CD4-positive, alpha-beta memory T cell (primary cell): ENCODE measurements around the gene CENPP. TPM values are rescaled to one million over a fixed set of nuclear protein-coding genes. Genes with fewer than 3 reads are reported as not detected.

ENCODE experiments used
- CTCF ChIA-PET: fragments of 350-600 bp; sonication (Branson Sonifier 250); formaldehyde crosslinking; loops from one replicate; lab custom pipeline; 2021; ENCODE audit warnings: inconsistent platforms; ENCODE audit not compliant: partially characterized antibody; lab: Charles Lee
- POLR2A ChIA-PET: fragments of 350-600 bp; sonication (Branson Sonifier 250); formaldehyde crosslinking; loops from one replicate; lab custom pipeline; 2021; ENCODE audit not compliant: partially characterized antibody; lab: Charles Lee
- DNase-seq, 5 donors: peaks; one replicate each; pipeline versions ENCODE4 v3.0.0 to v3.0.0-alpha.2; 2020 to 2022; ENCODE audit warnings: mixed read lengths in 1 of 5
- H3K27ac ChIP-seq: one replicate; pipeline ENCODE4 v1.7.0; 2013; ENCODE audit warnings: low read depth, low read length
- H3K27me3 ChIP-seq: 2 replicates; pipeline ENCODE4 v1.7.0; 2013; ENCODE audit warnings: mild to moderate bottlenecking, low read length, moderate library complexity; ENCODE audit not compliant: insufficient read depth
- H3K36me3 ChIP-seq: 2 replicates; pipeline ENCODE4 v1.7.0; 2013; ENCODE audit warnings: mild to moderate bottlenecking, low read length, moderate library complexity; ENCODE audit not compliant: insufficient read depth
- H3K4me1 ChIP-seq: 2 replicates; pipeline ENCODE4 v1.7.0; 2013; ENCODE audit warnings: mild to moderate bottlenecking, low read length, moderate library complexity; ENCODE audit not compliant: insufficient read depth
- H3K4me3 ChIP-seq, 2 donors: one replicate each; pipeline ENCODE4 v1.7.0; 2013; ENCODE audit warnings: low read length in 2 of 2, mild to moderate bottlenecking in 1 of 2
- H3K9me3 ChIP-seq, 2 donors: one replicate each; pipeline ENCODE4 v1.7.0; 2013; ENCODE audit warnings: low read length in 2 of 2, control low read depth in 1 of 2; ENCODE audit not compliant: control insufficient read depth in 1 of 2
- H3K27ac Mint-ChIP-seq, 7 donors: one replicate each; pipeline ENCODE4 v1.8.0; 2020 to 2021; ENCODE audit warnings: mixed read lengths in 7 of 7, mild to moderate bottlenecking in 6 of 7, inconsistent platforms in 3 of 7, moderate library complexity in 3 of 7
- H3K27me3 Mint-ChIP-seq, 2 donors: one replicate each; pipeline ENCODE4 v1.8.0; 2020 to 2021; ENCODE audit warnings: mixed read lengths in 2 of 2
- H3K36me3 Mint-ChIP-seq, 2 donors: one replicate each; pipeline ENCODE4 v1.8.0; 2020 to 2021; ENCODE audit warnings: mixed read lengths in 2 of 2, inconsistent platforms in 1 of 2, mild to moderate bottlenecking in 1 of 2
- H3K4me1 Mint-ChIP-seq, 4 donors: one replicate each; pipeline ENCODE4 v1.8.0; 2020 to 2021; ENCODE audit warnings: mixed read lengths in 4 of 4, mild to moderate bottlenecking in 1 of 4
- H3K4me3 Mint-ChIP-seq, 8 donors: one replicate each; pipeline ENCODE4 v1.8.0; 2020 to 2021; ENCODE audit warnings: mixed read lengths in 8 of 8, mild to moderate bottlenecking in 7 of 8, moderate library complexity in 6 of 8, inconsistent platforms in 3 of 8
- H3K9me3 Mint-ChIP-seq, 8 donors: one replicate each; pipeline ENCODE4 v1.8.0; 2020 to 2021; ENCODE audit warnings: mixed read lengths in 8 of 8, mild to moderate bottlenecking in 5 of 8, inconsistent platforms in 3 of 8, moderate library complexity in 1 of 8
- intact Hi-C: fragments of 100-400 bp; cut with micrococcal nuclease; formaldehyde crosslinking; loops from one replicate; pipeline ENCODE4 v1.15.1; 2023
- polyA plus RNA-seq, 2 donors: library from polyadenylated mRNA; unstranded; fragments of 300-500 nt; fragmentation: Illumina TruSeq; gene quantifications; one replicate each; pipeline ENCODE4 v1.2.3, GENCODE V29; 2021
- total RNA-seq, 2 experiments: library from RNA; stranded (reverse); gene quantifications; one replicate each; pipeline ENCODE4 v1.2.3, GENCODE V29; 2021

CENPP gene
- total and polyA plus RNA-seq, 4 experiments from 2014 or later: 0.55 to 9.5 (median 3.4) TPM

- no peaks in the 10 kb centered on the region for H3K9me3 ChIP-seq
- H3K36me3 ChIP-seq: no peaks in the 10 kb centered on the region
- H3K9me3 Mint-ChIP-seq: peaks cover 0 to 5% (median 0%) of the 10 kb centered on the region in 8 donors
- CTCF ChIA-PET: interaction anchor here (1.5 kb wide), 2 partner anchors 306 to 307 kb away, joined by 3 read pairs; no protein-coding TSS in a partner anchor
- H3K36me3 Mint-ChIP-seq: no peaks in the 10 kb centered on the region
- no peak overlapping the region for H3K27ac ChIP-seq
- no peaks in the 10 kb centered on the region for H3K27me3 Mint-ChIP-seq
- POLR2A ChIA-PET: no interaction called here
- H3K4me3 ChIP-seq: no peak overlapping the region
- no peaks in the 10 kb centered on the region for H3K4me1 ChIP-seq
- no peak for DNase-seq
- H3K27ac Mint-ChIP-seq: no peak overlapping the region
- H3K4me1 Mint-ChIP-seq: no peaks in the 10 kb centered on the region
- H3K4me3 Mint-ChIP-seq: no peak overlapping the region
- intact Hi-C loops: loop anchor here (10.0 kb wide), 1 partner anchor 102 kb away; no protein-coding TSS in a partner anchor
- H3K27me3 ChIP-seq: no peaks in the 10 kb centered on the region
Measured at GRCh38 chr9:92446536-92446935, 120.8 kb downstream of the CENPP start.

- ChIA-PET CTCF (no interaction called here), POLR2A (no interaction called here)
- Mint-ChIP-seq H3K4me3 (no peak overlapping the region), H3K9me3 (peaks cover 0 to 2% (median 0%) of the 10 kb centered on the region in 8 donors), H3K4me1 (no peaks in the 10 kb centered on the region), H3K36me3 (no peaks in the 10 kb centered on the region), H3K27ac (no peak overlapping the region), H3K27me3 (no peaks in the 10 kb centered on the region)
- H3K9me3 ChIP-seq: no peaks in the 10 kb centered on the region
- H3K4me3 ChIP-seq: no peak overlapping the region
- H3K27ac ChIP-seq: no peak overlapping the region
- H3K36me3 ChIP-seq: no peaks in the 10 kb centered on the region
- DNase-seq: no peak
- H3K4me1 ChIP-seq: no peaks in the 10 kb centered on the region
- intact Hi-C loops: no loop called here
- no peaks in the 10 kb centered on the region for H3K27me3 ChIP-seq
Measured at GRCh38 chr9:92455217-92455616, 129.5 kb downstream of the CENPP start.

DNA sequence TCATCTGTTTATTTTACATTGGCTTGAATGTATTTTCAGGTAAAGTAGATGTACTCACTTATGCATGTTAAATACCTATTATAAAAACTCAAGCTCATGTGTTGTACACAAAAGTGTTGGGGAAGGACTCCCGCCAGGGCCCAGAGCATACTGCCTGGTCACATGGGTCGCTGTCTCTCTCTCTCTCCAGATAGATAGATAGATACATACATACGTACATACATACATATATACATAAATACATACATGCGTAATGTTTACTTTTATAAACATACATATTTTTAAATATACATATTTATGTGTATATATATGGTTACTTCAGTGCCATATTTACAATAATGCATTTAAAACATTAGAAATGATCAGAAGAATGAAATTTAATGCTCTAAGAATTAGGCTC, 131.8 kb downstream of the CENPP start:
- no peak overlapping the region for H3K4me3 ChIP-seq
- H3K27me3 Mint-ChIP-seq: no peaks in the 10 kb centered on the region
- no peaks in the 10 kb centered on the region for H3K4me1 Mint-ChIP-seq
- no peak overlapping the region for H3K27ac ChIP-seq
- H3K9me3 ChIP-seq: no peaks in the 10 kb centered on the region
- no peak for DNase-seq
- H3K9me3 Mint-ChIP-seq: no peaks in the 10 kb centered on the region
- no peaks in the 10 kb centered on the region for H3K4me1 ChIP-seq
- no peaks in the 10 kb centered on the region for H3K27me3 ChIP-seq
- ChIA-PET CTCF (no interaction called here), POLR2A (no interaction called here)
- H3K36me3 ChIP-seq: no peaks in the 10 kb centered on the region
- intact Hi-C loops: no loop called here
- H3K36me3 Mint-ChIP-seq: no peaks in the 10 kb centered on the region
- no peak overlapping the region for H3K27ac Mint-ChIP-seq
- no peak overlapping the region for H3K4me3 Mint-ChIP-seq

DNA sequence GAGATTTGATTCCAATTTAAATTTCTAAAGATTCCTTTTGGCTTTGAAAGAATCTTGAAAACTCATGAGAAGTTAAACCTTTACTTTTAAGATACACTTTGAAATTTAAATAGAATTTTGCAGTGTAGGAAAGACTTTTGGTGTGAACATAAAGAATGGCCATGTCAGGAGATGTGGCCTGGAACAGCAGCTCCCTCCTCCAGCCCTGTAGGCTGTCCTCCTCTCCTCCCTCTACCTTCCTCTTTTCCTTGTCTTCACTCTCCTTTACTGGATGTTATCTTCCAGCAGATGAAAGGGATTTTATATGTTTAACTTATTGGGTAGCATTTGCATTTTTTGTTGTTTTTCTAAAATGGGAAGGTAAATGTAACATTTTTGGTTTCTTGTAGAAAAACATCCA, 137.6 kb downstream of the CENPP start:
- Mint-ChIP-seq H3K27ac (no peak overlapping the region), H3K36me3 (no peaks in the 10 kb centered on the region), H3K4me3 (no peak overlapping the region), H3K27me3 (no peaks in the 10 kb centered on the region), H3K9me3 (no peaks in the 10 kb centered on the region), H3K4me1 (no peaks in the 10 kb centered on the region)
- Histone ChIP-seq H3K9me3 (no peaks in the 10 kb centered on the region), H3K27me3 (no peaks in the 10 kb centered on the region), H3K4me3 (no peak overlapping the region), H3K4me1 (no peaks in the 10 kb centered on the region), H3K27ac (no peak overlapping the region), H3K36me3 (no peaks in the 10 kb centered on the region)
- ChIA-PET POLR2A (no interaction called here), CTCF (no interaction called here)
- DNase-seq: no peak
- intact Hi-C loops: no loop called here

DNA sequence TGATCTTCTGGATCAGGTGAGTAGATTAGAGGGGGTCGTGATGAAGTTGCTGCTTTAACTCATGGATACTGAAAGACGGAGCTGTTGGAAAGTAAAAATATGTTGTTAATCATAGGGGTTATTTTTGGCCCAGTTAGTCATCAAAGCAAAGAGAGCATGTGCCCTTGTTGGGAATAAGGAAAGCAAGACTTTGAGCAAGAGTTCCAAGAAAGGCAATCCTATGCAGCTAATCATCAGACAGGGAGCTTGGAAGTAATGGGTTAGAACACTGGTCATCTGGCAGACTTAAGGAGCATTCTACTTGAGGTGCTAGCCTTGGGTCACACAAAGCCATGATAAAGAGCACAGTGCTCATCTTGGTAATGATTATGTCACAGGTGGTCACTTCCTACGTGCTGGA, 138.2 kb downstream of the CENPP start:
- Histone ChIP-seq H3K27ac (no peak overlapping the region), H3K27me3 (no peaks in the 10 kb centered on the region), H3K36me3 (no peaks in the 10 kb centered on the region), H3K4me1 (no peaks in the 10 kb centered on the region), H3K4me3 (no peak overlapping the region), H3K9me3 (no peaks in the 10 kb centered on the region)
- ChIA-PET CTCF (no interaction called here), POLR2A (no interaction called here)
- no peaks in the 10 kb centered on the region for H3K27me3 Mint-ChIP-seq
- H3K4me1 Mint-ChIP-seq: no peaks in the 10 kb centered on the region
- H3K4me3 Mint-ChIP-seq: no peak overlapping the region
- no peaks in the 10 kb centered on the region for H3K36me3 Mint-ChIP-seq
- H3K27ac Mint-ChIP-seq: no peak overlapping the region
- H3K9me3 Mint-ChIP-seq: no peaks in the 10 kb centered on the region
- intact Hi-C loops: no loop called here
- DNase-seq: no peak

GRCh38 chr9:92467041-92467440, 141.3 kb downstream of the CENPP start:
- H3K4me1 Mint-ChIP-seq: no peaks in the 10 kb centered on the region

GRCh38 chr9:92467511-92467910, 141.8 kb downstream of the CENPP start:
- POLR2A ChIA-PET: interaction anchor here (1.2 kb wide), 1 partner anchor 13 kb away, joined by 3 read pairs; no protein-coding TSS in a partner anchor
- no peak overlapping the region for H3K27ac ChIP-seq
- H3K27ac Mint-ChIP-seq: no peak overlapping the region
- H3K27me3 ChIP-seq: no peaks in the 10 kb centered on the region
- H3K4me3 ChIP-seq: no peak overlapping the region
- no peaks in the 10 kb centered on the region for H3K9me3 Mint-ChIP-seq
- CTCF ChIA-PET: no interaction called here
- no peak overlapping the region for H3K4me3 Mint-ChIP-seq
- intact Hi-C loops: no loop called here
- H3K9me3 ChIP-seq: no peaks in the 10 kb centered on the region
- H3K4me1 ChIP-seq: no peaks in the 10 kb centered on the region
- H3K4me1 Mint-ChIP-seq: no peaks in the 10 kb centered on the region
- H3K36me3 Mint-ChIP-seq: no peaks in the 10 kb centered on the region
- no peak for DNase-seq
- no peaks in the 10 kb centered on the region for H3K36me3 ChIP-seq
- no peaks in the 10 kb centered on the region for H3K27me3 Mint-ChIP-seq

More at GRCh38 chr9:92467041-92467440, 141.3 kb downstream of the CENPP start:
- intact Hi-C loops: no loop called here
- H3K36me3 ChIP-seq: no peaks in the 10 kb centered on the region
- no peak overlapping the region for H3K4me3 Mint-ChIP-seq
- ChIA-PET POLR2A (no interaction called here), CTCF (no interaction called here)
- no peaks in the 10 kb centered on the region for H3K9me3 ChIP-seq
- H3K27me3 ChIP-seq: no peaks in the 10 kb centered on the region
- DNase-seq: no peak
- H3K4me3 ChIP-seq: no peak overlapping the region
- H3K27me3 Mint-ChIP-seq: no peaks in the 10 kb centered on the region
- H3K27ac Mint-ChIP-seq: no peak overlapping the region
- H3K4me1 ChIP-seq: no peaks in the 10 kb centered on the region
- H3K27ac ChIP-seq: no peak overlapping the region
- no peaks in the 10 kb centered on the region for H3K9me3 Mint-ChIP-seq
- H3K36me3 Mint-ChIP-seq: no peaks in the 10 kb centered on the region

GRCh38 chr9:92468206-92468605, 142.5 kb downstream of the CENPP start:
- no peaks in the 10 kb centered on the region for H3K9me3 ChIP-seq
- H3K27ac ChIP-seq: no peak overlapping the region
- H3K36me3 ChIP-seq: no peaks in the 10 kb centered on the region
- no peak for DNase-seq
- no peaks in the 10 kb centered on the region for H3K4me1 ChIP-seq
- POLR2A ChIA-PET: interaction anchor here (1.2 kb wide), 1 partner anchor 12 kb away, joined by 3 read pairs; no protein-coding TSS in a partner anchor
- no peaks in the 10 kb centered on the region for H3K27me3 ChIP-seq
- no peak overlapping the region for H3K27ac Mint-ChIP-seq
- CTCF ChIA-PET: no interaction called here
- H3K4me3 ChIP-seq: no peak overlapping the region
- no peaks in the 10 kb centered on the region for H3K36me3 Mint-ChIP-seq
- intact Hi-C loops: no loop called here
- no peaks in the 10 kb centered on the region for H3K9me3 Mint-ChIP-seq
- no peaks in the 10 kb centered on the region for H3K4me1 Mint-ChIP-seq
- no peaks in the 10 kb centered on the region for H3K27me3 Mint-ChIP-seq
- no peak overlapping the region for H3K4me3 Mint-ChIP-seq
